Measurements from ENCODE around the gene TYROBP.

GRCh38 chr19:35860436-35860817, 47.7 kb downstream of the TYROBP start:
- TF ChIP-seq ZNF274 (IDR thresholded peaks at IDR 0.05; ENCODE audit: low read depth, low read length): no peak
- no peak for TF ChIP-seq SUZ12 (IDR thresholded peaks at IDR 0.05; ENCODE audit: extremely low read depth, insufficient read depth, insufficient read length)
- no peak for TF ChIP-seq YY1 (IDR thresholded peaks at IDR 0.05; ENCODE audit: insufficient read depth, insufficient read length)
